ENCODE measurements around the gene GAMT.
"Not testable (repeated sequence)": the region's sequence is repeated elsewhere in the genome, so short reads cannot be mapped to it uniquely, and the experiment has no call there.

The GAMT gene

GRCh38 chr19:1425902-1426301 lies 24.6 kb upstream of the GAMT start:
- no peaks in the 10 kb centered on the region for H3K4me1 Mint-ChIP-seq
- DNase-seq (no peak), ATAC-seq (no peak)
- H3K27ac Mint-ChIP-seq, result no peak overlapping the region
- peaks cover 34% of the 10 kb centered on the region for H3K36me3 Mint-ChIP-seq (ENCODE audit: low read depth)
- H3K4me3 Mint-ChIP-seq, result no peak overlapping the region
- no peaks in the 10 kb centered on the region for H3K27me3 Mint-ChIP-seq
- H3K9me3 Mint-ChIP-seq, result no peaks in the 10 kb centered on the region

DNA sequence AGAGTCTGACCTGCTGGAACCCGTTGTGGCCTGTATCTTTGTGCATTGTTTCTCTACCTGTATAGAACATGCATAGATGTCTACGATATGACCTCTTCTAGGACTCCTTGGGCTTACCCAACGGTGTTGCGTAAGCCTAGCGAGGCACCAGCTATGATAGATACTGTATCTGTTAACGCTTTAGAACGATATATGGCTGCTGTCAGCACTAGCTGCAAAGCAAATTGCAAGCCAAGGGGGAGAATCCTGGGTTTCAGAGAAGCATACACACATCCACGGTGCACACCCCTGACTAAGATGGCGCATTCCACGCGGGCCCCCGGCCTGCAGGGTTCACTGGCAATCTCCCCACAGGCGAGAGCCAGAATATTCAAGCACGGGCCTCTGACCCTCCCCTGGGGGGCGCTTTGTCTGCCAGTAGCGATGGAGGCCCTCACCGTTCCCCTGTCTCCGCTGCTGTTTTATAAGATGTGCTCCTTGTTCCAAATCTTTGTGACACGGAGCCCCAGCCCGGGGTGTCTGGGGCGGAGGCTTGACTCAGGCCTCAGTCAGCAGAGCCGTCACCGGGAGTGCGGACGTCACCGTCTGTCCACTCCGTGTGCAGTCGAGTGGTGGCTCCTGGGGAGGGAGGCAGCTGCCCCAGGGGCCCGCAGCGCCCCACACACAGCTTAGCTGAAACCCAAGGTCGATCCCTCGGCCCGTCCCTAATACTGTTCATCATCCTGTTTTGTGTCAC lies 23.9 kb upstream of the GAMT start:
- no peaks in the 10 kb centered on the region for H3K9me3 Mint-ChIP-seq
- no peak for DNase-seq
- no peak overlapping the region for H3K27ac Mint-ChIP-seq
- ATAC-seq, result no peak
- peaks cover 37% of the 10 kb centered on the region for H3K36me3 Mint-ChIP-seq (ENCODE audit: low read depth)
- H3K4me1 Mint-ChIP-seq, result no peaks in the 10 kb centered on the region
- no peaks in the 10 kb centered on the region for H3K27me3 Mint-ChIP-seq
- H3K4me3 Mint-ChIP-seq, result no peak overlapping the region

DNA sequence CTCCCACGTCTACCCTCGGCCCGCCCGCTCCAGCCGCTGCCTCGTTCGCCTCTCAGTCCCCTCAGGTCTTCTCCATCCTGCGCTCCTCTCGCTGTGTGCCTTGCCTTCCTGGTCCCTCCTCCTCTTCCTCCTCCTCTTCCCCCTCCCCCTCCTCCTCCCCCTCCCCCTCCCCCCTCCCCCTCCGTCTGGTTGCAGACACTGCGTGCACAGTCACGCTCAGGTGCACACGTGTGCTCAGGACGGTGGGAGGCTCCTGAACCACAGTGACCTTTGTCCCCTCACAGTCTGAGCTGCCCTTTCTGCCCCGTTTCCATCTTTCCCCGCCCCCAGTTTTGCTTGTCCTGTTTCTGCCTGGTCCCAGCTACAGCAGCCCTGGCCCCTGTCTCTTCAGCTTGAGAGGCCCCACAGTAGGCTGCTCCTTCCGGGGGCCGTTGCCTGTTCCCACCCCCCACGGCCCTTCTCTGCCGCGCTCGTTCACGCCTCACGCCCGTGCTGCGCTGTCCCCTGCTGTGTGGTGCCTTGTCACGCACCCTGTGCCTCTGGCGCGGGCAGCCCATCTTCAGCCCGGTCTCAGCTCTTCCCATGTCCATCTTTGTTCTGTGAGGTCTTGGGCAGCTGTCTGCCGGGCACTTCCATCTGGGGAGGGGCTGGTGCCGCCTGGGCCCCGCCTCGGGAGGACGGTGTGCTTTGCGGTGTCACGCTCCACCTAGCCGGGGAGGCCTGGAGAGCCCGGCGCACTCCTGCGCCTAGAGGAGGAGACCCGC lies 23.0 kb upstream of the GAMT start:
- no peak overlapping the region for H3K4me3 Mint-ChIP-seq
- H3K9me3 Mint-ChIP-seq, result no peaks in the 10 kb centered on the region
- H3K27me3 Mint-ChIP-seq, result no peaks in the 10 kb centered on the region
- ATAC-seq (no peak), DNase-seq (no peak)
- no peaks in the 10 kb centered on the region for H3K4me1 Mint-ChIP-seq
- peaks cover 41% of the 10 kb centered on the region for H3K36me3 Mint-ChIP-seq (ENCODE audit: low read depth)
- H3K27ac Mint-ChIP-seq, result no peak overlapping the region

DNA sequence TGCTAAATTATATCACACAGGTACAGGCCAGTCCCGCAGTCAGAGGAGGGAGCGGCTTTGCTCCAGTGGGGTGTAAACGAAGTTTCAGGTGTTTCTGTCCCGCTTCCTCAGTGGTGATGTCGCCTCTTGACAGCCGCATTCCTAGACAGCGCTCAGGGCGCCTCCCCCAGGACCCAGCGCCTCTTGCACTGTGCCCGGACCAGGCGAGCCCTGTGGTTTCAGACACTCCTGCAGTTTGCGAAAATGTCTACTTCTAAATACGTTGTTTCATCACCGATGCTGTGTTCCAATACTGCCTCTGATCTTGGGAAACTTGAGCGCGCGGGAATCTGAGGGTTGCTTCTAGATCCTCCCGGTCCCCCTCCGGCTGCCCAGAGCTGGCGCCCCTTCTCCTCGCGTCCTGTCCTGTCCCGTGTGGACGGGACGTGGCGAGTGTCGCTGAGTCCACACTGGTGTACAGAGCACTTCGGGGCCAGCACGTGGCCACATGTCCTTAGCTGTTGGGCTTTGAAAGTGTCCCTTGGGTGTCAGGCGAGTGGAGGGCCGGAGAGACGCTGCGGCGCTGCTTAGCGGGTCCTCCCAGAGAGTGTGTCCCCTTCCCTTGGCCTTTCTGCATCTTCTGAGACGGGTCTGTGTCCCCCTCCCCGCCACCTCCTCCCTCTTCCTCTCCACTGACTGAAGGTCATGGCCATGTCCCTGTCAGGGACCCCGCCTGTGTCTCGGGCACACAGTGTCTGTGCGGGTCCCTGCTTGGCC lies 22.3 kb upstream of the GAMT start:
- Mint-ChIP-seq H3K4me3 (no peak overlapping the region), H3K36me3 (ENCODE audit: low read depth) (peaks cover 48% of the 10 kb centered on the region), H3K27ac (no peak overlapping the region), H3K27me3 (no peaks in the 10 kb centered on the region), H3K4me1 (peaks cover 2% of the 10 kb centered on the region), H3K9me3 (no peaks in the 10 kb centered on the region)
- DNase-seq (no peak), ATAC-seq (no peak)

DNA sequence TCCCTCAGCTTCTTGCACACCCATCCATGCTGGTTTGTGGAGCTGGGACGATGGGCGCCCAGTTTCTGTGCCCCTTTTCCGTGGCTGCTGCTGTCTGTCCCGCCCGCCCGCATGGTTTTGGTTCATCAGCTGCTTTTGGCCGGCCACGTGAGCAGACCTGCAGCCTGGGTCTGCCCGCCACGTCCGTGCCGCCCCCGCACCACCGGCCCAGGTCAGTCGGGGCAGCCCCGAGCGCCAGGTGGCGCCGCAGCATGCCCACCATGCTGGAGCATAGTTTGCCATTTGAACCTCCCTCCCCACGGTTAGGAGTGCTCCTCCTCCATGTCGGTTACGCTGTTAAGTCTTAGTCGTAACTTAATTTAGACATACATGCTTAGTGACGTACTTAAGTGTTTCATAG lies 21.6 kb upstream of the GAMT start:
- H3K27ac Mint-ChIP-seq, result no peak overlapping the region
- no peak for DNase-seq
- peaks cover 45% of the 10 kb centered on the region for H3K36me3 Mint-ChIP-seq (ENCODE audit: low read depth)

GRCh38 chr19:1422360-1422759 lies 21.0 kb upstream of the GAMT start:
- Mint-ChIP-seq H3K4me3 (no peak overlapping the region), H3K4me1 (peaks cover 5% of the 10 kb centered on the region), H3K36me3 (ENCODE audit: low read depth) (peaks cover 47% of the 10 kb centered on the region), H3K27me3 (no peaks in the 10 kb centered on the region), H3K27ac (no peak overlapping the region), H3K9me3 (no peaks in the 10 kb centered on the region)
- no peak for ATAC-seq
- DNase-seq, result no peak

More for the DNA sequence above, 21.6 kb upstream of the GAMT start:
- Mint-ChIP-seq H3K9me3 (no peaks in the 10 kb centered on the region), H3K4me1 (peaks cover 2% of the 10 kb centered on the region), H3K27me3 (no peaks in the 10 kb centered on the region), H3K4me3 (no peak overlapping the region)
- no peak for ATAC-seq

- no peak overlapping the region for H3K27ac Mint-ChIP-seq
- peaks cover 51% of the 10 kb centered on the region for H3K36me3 Mint-ChIP-seq (ENCODE audit: low read depth)
- DNase-seq (no peak), ATAC-seq (no peak)
- no peaks in the 10 kb centered on the region for H3K9me3 Mint-ChIP-seq
- H3K27me3 Mint-ChIP-seq, result no peaks in the 10 kb centered on the region
- H3K4me3 Mint-ChIP-seq, result no peak overlapping the region
- H3K4me1 Mint-ChIP-seq, result peaks cover 9% of the 10 kb centered on the region
Measured at GRCh38 chr19:1421958-1422305, 20.6 kb upstream of the GAMT start.

DNA sequence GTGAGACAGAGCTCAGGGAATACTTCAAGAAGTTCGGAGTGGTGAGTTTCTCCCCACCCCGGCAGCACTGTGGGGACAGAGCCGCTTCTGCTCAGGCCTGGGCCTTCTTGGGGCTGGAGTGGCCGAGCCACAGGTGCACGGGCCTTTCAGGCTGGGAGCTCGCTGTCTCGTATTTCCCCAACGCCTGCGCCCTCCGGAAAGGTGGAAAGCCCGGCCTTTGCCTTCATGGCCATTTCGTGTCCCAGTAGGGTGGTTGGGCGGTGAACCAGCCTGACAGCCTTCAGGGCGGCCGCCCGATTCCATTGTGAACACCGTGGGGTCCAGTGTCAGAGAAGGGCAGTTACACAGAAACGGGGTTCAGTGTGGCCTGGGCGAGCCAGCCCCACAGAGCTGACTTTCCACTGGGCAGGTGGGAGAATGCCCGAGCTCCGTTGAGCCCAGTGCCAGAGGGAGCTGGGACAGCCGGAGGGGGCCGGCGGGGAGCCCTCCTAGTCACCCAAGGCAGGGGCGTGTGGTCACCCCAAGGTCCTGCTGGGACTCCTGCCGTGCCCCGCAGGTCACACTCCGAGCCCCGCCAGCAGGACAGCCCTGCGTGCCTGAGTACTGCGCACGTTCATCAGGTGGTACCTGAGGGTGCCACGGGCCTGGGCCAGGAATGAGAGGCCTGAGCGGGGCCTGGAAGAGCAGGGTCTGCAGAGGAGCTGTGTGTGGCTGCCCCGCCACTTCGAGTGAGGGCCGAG lies 20.0 kb upstream of the GAMT start:
- DNase-seq (no peak), ATAC-seq (no peak)
- Mint-ChIP-seq H3K27ac (no peak overlapping the region), H3K36me3 (ENCODE audit: low read depth) (peaks cover 51% of the 10 kb centered on the region), H3K27me3 (no peaks in the 10 kb centered on the region), H3K4me1 (peaks cover 12% of the 10 kb centered on the region), H3K4me3 (no peak overlapping the region), H3K9me3 (no peaks in the 10 kb centered on the region)

- Mint-ChIP-seq H3K4me3 (no peak overlapping the region), H3K27me3 (no peaks in the 10 kb centered on the region), H3K27ac (no peak overlapping the region), H3K4me1 (peaks cover 20% of the 10 kb centered on the region), H3K36me3 (ENCODE audit: low read depth) (peaks cover 48% of the 10 kb centered on the region), H3K9me3 (no peaks in the 10 kb centered on the region)
- no peak for ATAC-seq
- DNase-seq, result no peak
Measured at GRCh38 chr19:1420590-1420989, 19.2 kb upstream of the GAMT start.

GRCh38 chr19:1420085-1420484 lies 18.7 kb upstream of the GAMT start:
- not testable (repeated sequence) for H3K27me3 Mint-ChIP-seq, ATAC-seq, DNase-seq, H3K4me3 Mint-ChIP-seq, H3K27ac Mint-ChIP-seq, H3K9me3 Mint-ChIP-seq
- H3K4me1 Mint-ChIP-seq, result peaks cover 25% of the 10 kb centered on the region
- H3K36me3 Mint-ChIP-seq (ENCODE audit: low read depth), result peaks cover 47% of the 10 kb centered on the region

GRCh38 chr19:1418951-1419738 lies 17.8 kb upstream of the GAMT start:
- H3K36me3 Mint-ChIP-seq (ENCODE audit: low read depth), result peaks cover 45% of the 10 kb centered on the region
- H3K4me1 Mint-ChIP-seq, result peaks cover 32% of the 10 kb centered on the region
- H3K27me3 Mint-ChIP-seq, result no peaks in the 10 kb centered on the region
- H3K27ac Mint-ChIP-seq, result no peak overlapping the region
- ATAC-seq (no peak), DNase-seq (no peak)
- no peaks in the 10 kb centered on the region for H3K9me3 Mint-ChIP-seq
- H3K4me3 Mint-ChIP-seq, result no peak overlapping the region

DNA sequence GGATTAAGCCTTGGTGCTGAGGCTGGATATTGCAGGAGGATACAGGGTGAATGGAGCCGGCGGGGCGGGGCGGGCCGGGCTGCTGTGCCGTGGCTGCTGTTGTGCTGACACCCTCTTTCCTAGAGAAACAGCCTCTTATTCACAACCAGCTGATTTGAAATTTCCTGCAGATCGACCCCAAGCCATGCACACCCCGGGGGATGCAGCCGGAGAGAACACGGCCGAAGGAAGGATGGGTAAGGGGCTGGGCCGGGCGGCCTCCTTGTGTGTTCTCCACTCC lies 17.1 kb upstream of the GAMT start:
- Mint-ChIP-seq H3K4me1 (peaks cover 39% of the 10 kb centered on the region), H3K4me3 (no peak overlapping the region), H3K9me3 (no peaks in the 10 kb centered on the region), H3K27me3 (no peaks in the 10 kb centered on the region), H3K27ac (no peak overlapping the region), H3K36me3 (ENCODE audit: low read depth) (peaks cover 44% of the 10 kb centered on the region)
- ATAC-seq (no peak), DNase-seq (no peak)

DNA sequence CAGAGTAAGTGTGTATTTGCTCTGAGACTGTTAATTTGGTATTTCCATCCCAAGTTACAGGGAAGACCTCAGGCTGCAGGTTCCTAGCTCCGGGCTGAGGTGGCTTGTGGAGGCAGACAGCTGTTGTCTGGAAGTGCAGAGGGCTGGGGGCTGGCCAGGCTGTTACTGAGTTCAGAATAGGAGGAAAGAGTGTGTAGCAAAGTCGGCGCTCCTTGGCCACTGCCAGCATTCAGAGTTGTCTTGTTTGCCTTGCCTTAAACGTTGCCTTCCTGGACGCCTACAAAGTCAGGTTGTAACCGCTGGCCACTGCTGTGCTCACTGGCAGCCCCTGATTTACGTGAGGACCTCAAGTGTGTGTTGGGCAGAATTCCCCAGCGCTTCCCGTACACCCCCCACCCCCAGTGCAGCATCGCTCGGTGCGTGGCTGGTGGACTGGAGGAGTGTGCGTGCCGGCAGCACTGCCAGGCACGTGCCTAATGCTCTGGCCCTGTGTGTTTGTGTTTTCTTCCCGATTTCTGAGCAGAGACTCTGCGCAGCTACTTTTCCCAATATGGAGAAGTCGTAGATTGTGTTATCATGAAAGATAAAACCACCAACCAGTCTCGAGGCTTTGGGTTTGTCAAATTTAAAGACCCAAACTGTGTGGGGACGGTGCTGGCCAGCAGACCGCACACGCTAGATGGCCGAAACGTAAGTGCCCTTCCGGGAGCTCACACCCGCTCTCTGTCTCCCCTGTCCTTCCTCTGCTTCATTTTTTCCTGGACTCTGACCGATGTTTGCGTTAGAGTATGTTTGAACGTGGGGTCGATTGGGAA lies 16.5 kb upstream of the GAMT start:
- no peak for DNase-seq
- H3K9me3 Mint-ChIP-seq, result no peaks in the 10 kb centered on the region
- no peaks in the 10 kb centered on the region for H3K27me3 Mint-ChIP-seq
- peaks cover 44% of the 10 kb centered on the region for H3K4me1 Mint-ChIP-seq
- no peak for ATAC-seq
- H3K36me3 Mint-ChIP-seq (ENCODE audit: low read depth), result peaks cover 43% of the 10 kb centered on the region
- no peak overlapping the region for H3K27ac Mint-ChIP-seq
- no peak overlapping the region for H3K4me3 Mint-ChIP-seq
